ENCODE data around the gene THEMIS2.

The THEMIS2 gene

DNA sequence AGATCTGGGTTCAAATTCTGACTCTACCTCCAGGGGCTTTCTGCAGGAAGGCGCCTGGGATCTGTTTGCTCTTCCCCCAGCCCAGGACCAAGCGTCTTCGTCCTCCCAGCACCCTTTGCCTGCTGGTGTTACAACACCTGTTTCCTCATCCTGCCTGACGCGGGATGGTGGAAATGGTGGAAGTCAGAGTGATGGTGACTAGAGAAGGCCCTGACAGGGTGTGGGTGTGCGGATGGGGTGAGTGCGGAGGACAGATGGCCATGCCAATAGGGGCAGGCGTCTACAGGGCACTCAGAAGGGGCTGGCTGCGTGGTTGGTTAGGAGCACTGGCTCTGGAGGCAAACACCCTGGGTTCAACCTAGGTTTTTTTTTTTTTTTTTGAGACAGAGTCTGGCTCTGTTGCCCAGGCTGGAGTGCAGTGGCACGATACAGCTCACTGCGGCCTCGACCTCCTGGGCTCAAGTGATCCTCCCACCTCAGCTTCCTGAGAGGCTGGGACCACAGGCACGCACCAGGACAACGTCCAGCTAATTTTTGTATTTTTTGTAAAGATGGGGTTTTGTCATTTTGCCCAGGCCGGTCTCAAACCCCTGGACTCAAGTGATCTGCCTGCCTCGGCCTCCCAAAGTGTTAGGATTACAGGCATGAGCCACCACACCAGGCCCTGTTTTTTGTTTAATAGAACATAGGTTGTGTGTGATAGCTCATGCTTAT lies 1.5 kb downstream of the THEMIS2 start:
- TF ChIP-seq, protein P1, sequence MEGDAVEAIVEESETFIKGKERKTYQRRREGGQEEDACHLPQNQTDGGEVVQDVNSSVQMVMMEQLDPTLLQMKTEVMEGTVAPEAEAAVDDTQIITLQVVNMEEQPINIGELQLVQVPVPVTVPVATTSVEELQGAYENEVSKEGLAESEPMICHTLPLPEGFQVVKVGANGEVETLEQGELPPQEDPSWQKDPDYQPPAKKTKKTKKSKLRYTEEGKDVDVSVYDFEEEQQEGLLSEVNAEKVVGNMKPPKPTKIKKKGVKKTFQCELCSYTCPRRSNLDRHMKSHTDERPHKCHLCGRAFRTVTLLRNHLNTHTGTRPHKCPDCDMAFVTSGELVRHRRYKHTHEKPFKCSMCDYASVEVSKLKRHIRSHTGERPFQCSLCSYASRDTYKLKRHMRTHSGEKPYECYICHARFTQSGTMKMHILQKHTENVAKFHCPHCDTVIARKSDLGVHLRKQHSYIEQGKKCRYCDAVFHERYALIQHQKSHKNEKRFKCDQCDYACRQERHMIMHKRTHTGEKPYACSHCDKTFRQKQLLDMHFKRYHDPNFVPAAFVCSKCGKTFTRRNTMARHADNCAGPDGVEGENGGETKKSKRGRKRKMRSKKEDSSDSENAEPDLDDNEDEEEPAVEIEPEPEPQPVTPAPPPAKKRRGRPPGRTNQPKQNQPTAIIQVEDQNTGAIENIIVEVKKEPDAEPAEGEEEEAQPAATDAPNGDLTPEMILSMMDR (IDR thresholded peaks at IDR 0.05; ENCODE audit: low read depth, low read length): no peak
- H3K4me3 ChIP-seq (ENCODE audit: low read depth, low read length): no peak overlapping the region

DNA sequence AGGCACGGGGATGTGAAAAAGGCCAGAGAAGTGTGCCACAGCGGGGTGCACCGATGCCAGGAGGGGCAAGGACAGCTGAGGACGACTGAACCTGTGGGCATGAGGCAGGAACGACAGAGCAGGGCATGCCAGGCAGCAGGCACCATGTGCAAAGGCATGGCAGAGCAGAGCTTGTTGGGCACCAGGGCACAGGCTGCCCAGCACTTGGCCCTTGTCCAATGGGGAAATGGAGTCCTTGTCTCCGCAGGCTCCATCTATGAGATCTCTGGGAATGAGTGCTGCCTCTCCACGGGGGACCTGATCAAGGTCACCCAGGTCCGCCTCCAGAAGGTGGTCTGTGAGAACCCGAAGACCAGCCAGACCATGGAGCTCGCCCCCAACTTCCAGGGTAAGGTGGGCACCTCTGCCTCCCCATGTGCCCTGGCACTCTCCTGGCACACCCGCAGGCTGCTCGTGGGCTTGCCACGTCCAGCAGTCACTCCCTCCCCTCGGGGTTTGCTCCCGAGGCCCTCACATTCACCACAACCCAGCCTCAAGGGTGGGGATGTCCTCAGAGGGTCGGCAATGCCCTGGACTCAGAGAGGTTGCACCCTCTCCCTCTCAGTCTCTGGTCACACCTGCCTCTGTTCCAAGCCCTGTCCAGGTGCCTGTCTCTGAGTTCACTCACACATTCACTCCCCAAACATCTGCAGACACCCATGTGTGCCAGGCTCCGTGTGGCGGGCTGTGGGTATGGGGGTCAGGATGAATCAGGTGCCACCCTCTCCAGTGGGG lies 4.2 kb downstream of the THEMIS2 start:
- TF ChIP-seq, protein P1 (IDR thresholded peaks at IDR 0.05; ENCODE audit: low read depth, low read length): no peak
- no peak overlapping the region for H3K4me3 ChIP-seq (ENCODE audit: low read depth, low read length)

DNA sequence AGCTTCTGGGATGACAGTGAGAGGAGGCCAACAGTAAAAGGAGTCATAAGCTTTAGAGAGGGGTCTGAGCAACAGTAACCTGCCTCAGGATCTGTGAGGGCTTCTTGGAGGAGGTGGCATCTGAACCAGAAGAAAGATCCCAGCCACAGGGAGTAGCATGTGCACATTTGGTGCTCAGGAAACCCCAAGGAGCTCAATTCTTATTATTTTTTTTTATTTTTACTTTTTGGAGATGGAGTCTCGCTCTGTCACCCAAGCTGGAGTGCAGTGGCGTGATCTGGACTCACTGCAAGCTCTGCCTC lies 4.7 kb downstream of the THEMIS2 start:
- TF ChIP-seq, protein P1 (IDR thresholded peaks at IDR 0.05; ENCODE audit: low read depth, low read length): no peak
- no peak overlapping the region for H3K4me3 ChIP-seq (ENCODE audit: low read depth, low read length)

DNA sequence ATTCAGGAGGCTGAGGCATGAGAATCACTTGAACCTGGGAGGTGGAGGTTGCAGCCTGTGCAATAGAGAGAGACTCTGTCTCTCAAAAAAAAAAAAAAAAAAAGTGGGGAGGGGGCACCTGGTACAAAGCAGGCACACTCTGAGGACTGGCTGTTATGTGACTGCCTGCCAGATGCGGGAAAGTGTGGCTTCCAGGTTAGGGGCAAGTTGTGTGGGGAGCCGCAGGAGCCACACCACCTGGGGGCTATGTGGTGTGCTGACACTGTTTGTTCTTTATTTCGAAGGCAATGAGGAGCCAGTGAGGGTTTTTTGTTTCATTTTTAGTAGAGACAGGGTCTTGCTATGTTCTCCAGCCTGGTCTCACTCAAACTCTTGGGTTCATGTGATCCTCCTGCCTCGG lies 5.7 kb downstream of the THEMIS2 start:
- H3K4me3 ChIP-seq (ENCODE audit: low read depth, low read length): no peak overlapping the region
- TF ChIP-seq, protein P1 (IDR thresholded peaks at IDR 0.05; ENCODE audit: low read depth, low read length): no peak

DNA sequence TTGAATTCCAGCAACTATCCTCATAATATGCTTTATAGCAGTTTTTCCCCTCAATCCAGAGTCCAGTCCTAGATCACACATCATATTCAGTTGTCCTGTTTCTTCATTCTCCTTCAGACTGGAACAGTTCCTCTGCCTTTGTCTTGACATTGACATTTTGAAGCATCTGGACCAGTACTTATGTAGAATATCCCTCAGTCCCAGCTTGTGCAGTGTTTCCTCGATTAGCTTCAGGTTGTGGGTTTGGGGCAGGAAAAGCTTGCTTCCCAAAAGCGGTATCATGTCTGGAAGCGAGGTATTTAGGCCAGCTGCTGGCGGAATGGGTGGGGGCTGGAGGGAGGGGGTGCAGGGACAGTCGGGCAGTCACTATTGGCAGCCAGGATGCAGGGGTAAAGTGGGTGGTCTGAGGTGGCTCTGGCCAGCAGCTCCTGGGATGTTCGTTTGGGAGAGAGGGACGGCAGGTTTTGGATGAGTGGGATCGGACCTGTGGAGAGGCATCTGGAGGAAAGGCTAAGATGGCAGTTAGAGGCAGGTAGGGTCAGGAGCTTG lies 6.5 kb downstream of the THEMIS2 start:
- TF ChIP-seq, protein P1 (IDR thresholded peaks at IDR 0.05; ENCODE audit: low read depth, low read length): no peak
- H3K4me3 ChIP-seq (ENCODE audit: low read depth, low read length): no peak overlapping the region

DNA sequence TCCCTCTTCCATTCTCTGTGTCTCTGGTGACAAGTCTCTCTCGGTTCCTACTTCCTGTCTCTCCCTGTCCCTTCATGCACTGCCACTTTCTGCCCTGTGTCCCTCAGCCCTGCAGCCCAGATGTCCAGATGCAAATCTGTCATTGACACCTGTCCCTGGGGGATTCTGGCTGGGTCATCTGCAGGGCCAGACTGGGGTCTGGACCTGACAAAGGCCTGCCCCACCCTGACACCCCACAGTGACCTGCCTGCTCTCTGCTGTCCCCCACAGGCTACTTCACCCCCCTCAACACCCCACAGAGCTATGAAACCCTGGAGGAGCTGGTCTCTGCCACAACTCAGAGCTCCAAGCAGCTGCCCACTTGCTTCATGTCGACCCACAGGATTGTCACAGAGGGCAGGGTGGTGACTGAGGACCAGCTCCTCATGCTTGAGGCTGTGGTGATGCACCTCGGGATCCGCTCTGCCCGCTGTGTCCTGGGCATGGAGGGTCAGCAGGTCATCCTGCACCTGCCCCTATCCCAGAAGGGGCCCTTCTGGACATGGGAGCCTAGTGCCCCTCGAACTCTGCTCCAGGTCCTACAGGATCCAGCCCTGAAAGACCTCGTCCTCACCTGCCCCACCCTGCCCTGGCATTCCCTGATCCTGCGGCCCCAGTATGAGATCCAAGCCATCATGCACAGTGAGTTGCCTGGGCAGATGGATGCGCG lies 7.2 kb downstream of the THEMIS2 start:
- TF ChIP-seq, protein P1 (IDR thresholded peaks at IDR 0.05; ENCODE audit: low read depth, low read length): no peak
- H3K4me3 ChIP-seq (ENCODE audit: low read depth, low read length): no peak overlapping the region
